K562 (cell line): ENCODE results near the gene C4BPB. TPM values are rescaled to one million over a fixed set of nuclear protein-coding genes. Genes with fewer than 3 reads are reported as not detected.

Experiments
- ATF1 ChIP-seq, 2 experiments: fragments of 450-650 bp in 1 of 2; IDR thresholded peaks; 2 replicates each; pipeline ENCODE4 v1.6.1; 2016; ENCODE audit warnings: missing compliant biosample characterization in 1 of 2, missing genetic modification characterization in 1 of 2
- C11orf30 ChIP-seq: fragments of 450-650 bp; IDR thresholded peaks from 2 replicates; pipeline ENCODE4 v1.6.1; 2016; ENCODE audit warnings: low read depth, mild to moderate bottlenecking
- CC2D1A ChIP-seq: fragments of 450-650 bp; IDR thresholded peaks from 2 replicates; pipeline ENCODE4 v1.6.1; 2017; ENCODE audit warnings: mild to moderate bottlenecking
- CTCF ChIP-seq, 3 experiments: IDR thresholded peaks in 2 of 3; conservative IDR thresholded peaks in 1 of 3; 2 replicates each; pipeline ENCODE4 v1.5.1; 2011 to 2012; ENCODE audit warnings: low read length in 3 of 3, mild to moderate bottlenecking in 3 of 3, control low read depth in 2 of 3, improper control_type of control experiment in 1 of 3, inconsistent platforms in 1 of 3, low read depth in 1 of 3, mixed read lengths in 1 of 3, moderate library complexity in 1 of 3; ENCODE audit not compliant: insufficient read depth in 2 of 3
- FIP1L1 ChIP-seq: fragments of 200-400 bp; formaldehyde crosslinking; IDR thresholded peaks from 2 replicates; pipeline ENCODE4 v1.6.1; 2018; ENCODE audit warnings: mild to moderate bottlenecking, low read depth, low read length; ENCODE audit not compliant: poor library complexity, severe bottlenecking
- FOXJ3 ChIP-seq: sonication (generic); formaldehyde crosslinking; IDR thresholded peaks from 2 replicates; pipeline ENCODE4 v1.4.0; 2020; ENCODE audit warnings: mild to moderate bottlenecking, missing genetic modification reagents
- HNRNPLL ChIP-seq: fragments of 200-400 bp; formaldehyde crosslinking; IDR thresholded peaks from 2 replicates; pipeline ENCODE4 v1.6.1; 2017; ENCODE audit warnings: low read length, low read depth, mild to moderate bottlenecking; ENCODE audit not compliant: poor library complexity, severe bottlenecking
- KDM2B ChIP-seq: fragments of 250-450 bp; sonication (Bioruptor Pico); IDR thresholded peaks from 2 replicates; pipeline ENCODE4 v1.8.0; 2021; ENCODE audit warnings: mild to moderate bottlenecking, moderate library complexity
- MED1 ChIP-seq: sonication (generic); formaldehyde crosslinking; IDR thresholded peaks from 2 replicates; pipeline ENCODE4 v1.8.1; 2023; ENCODE audit warnings: missing genetic modification reagents, borderline replicate concordance
- NFATC3 ChIP-seq: fragments of 450-650 bp; IDR thresholded peaks from 2 replicates; pipeline ENCODE4 v1.6.1; 2017; ENCODE audit warnings: mild to moderate bottlenecking
- SREBF1 ChIP-seq: fragments of 150-350 bp; IDR thresholded peaks from 2 replicates; pipeline ENCODE4 v1.6.1; 2014; ENCODE audit warnings: antibody characterized with exemption, low read depth, low read length, borderline replicate concordance
- TEAD1 ChIP-seq, 2 experiments: fragments of 450-650 bp in 1 of 2; sonication (generic) in 1 of 2; formaldehyde crosslinking; IDR thresholded peaks; 2 replicates each; pipeline versions ENCODE4 v1.4.0 to v1.8.0; 2020 to 2022; ENCODE audit warnings: mild to moderate bottlenecking in 2 of 2, missing genetic modification reagents in 1 of 2
- TGIF2 ChIP-seq: sonication (generic); formaldehyde crosslinking; IDR thresholded peaks from 2 replicates; pipeline ENCODE4 v1.8.1; 2022; ENCODE audit warnings: mild to moderate bottlenecking, missing genetic modification reagents, moderate library complexity
- ZBTB5 ChIP-seq: fragments of 450-650 bp; IDR thresholded peaks from 2 replicates; pipeline ENCODE4 v1.6.1; 2017; ENCODE audit warnings: antibody characterized with exemption
- ZMIZ1 ChIP-seq, 2 experiments: fragments of 150-350 bp in 1 of 2; IDR thresholded peaks; 2 replicates each; pipeline ENCODE4 v1.6.1; 2012 to 2016; ENCODE audit warnings: low read depth in 2 of 2, low read length in 2 of 2, mild to moderate bottlenecking in 1 of 2, moderate library complexity in 1 of 2
- ZNF253 ChIP-seq: fragments of 250-450 bp; sonication (Bioruptor Pico); conservative IDR thresholded peaks from 2 replicates; pipeline ENCODE4 v1.6.1; 2021; ENCODE audit warnings: mild to moderate bottlenecking
- ZNF263 ChIP-seq: sonication (generic); formaldehyde crosslinking; IDR thresholded peaks from 2 replicates; pipeline ENCODE4 v1.8.0; 2022; ENCODE audit warnings: mild to moderate bottlenecking, missing genetic modification reagents, borderline replicate concordance
- ZNF449 ChIP-seq: fragments of 250-450 bp; sonication (Bioruptor Pico); IDR thresholded peaks from 2 replicates; pipeline ENCODE4 v1.8.0; 2022; ENCODE audit warnings: moderate library complexity, mild to moderate bottlenecking, inconsistent platforms
- polyA plus RNA-seq, 8 experiments: library from polyadenylated mRNA; depleted of rRNA in 4 of 8; stranded (reverse) in 5 of 8; unstranded in 3 of 8; fragments of >200 nt; fragmentation: Nextera tagmentation in 2 of 8; fragmentation: Illumina TruSeq in 1 of 8; extraction: Ambion mirVana in 2 of 8; extraction: Trizol in 1 of 8; gene quantifications; 2 replicates each; pipeline versions ENCODE4 v1.2.1 to v1.2.3, GENCODE V29; 2011 to 2014; ENCODE audit warnings: inconsistent platforms in 1 of 8, missing spikeins in 1 of 8
- total RNA-seq, 7 experiments: library from RNA; depleted of rRNA in 6 of 7; stranded (reverse); fragments of >200 nt in 6 of 7; fragmentation: Illumina TruSeq in 2 of 7; extraction: Trizol in 2 of 7; gene quantifications; 2 replicates each; pipeline versions ENCODE4 v1.2.1 to v1.2.3, GENCODE V29; 2011 to 2021; ENCODE audit warnings: low replicate concordance in 1 of 7

The C4BPB gene
- total and polyA plus RNA-seq, 9 of the 15 experiments (the other 6 are each of a cell fraction or from before 2014, with no cell fraction given) = not detected

GRCh38 chr1:207040181-207040533 is 48.5 kb upstream of the C4BPB start (continued):
- TF ChIP-seq ZBTB5 (no peak), C11orf30 (peak; percentile 49), TGIF2 (CRISPR knock-in tag) (no peak), ZNF253 (CRISPR knock-in tag) (0 out of 2 replicates have a peak, but pooled peaks have one; percentile 16), NFATC3 (no peak), SREBF1 (no peak), ATF1 (CRISPR knock-in tag; IDR thresholded peaks at IDR 0.05) (no peak), ATF1 (tag; IDR thresholded peaks at IDR 0.05) (no peak), FOXJ3 (no peak), ZMIZ1 (IDR thresholded peaks at IDR 0.05; ENCODE audit: low read depth in 2 of 2, low read length in 2 of 2) (no peak), FIP1L1 (no peak), CTCF (IDR thresholded peaks at IDR 0.05 in 2 of 3, conservative IDR thresholded peaks at IDR 0.05 in 1 of 3; ENCODE audit: insufficient read depth in 2 of 3, low read depth in 1 of 3, low read length in 3 of 3) (no peak), MED1 (CRISPR knock-in tag) (no peak), HNRNPLL (no peak), ZNF263 (CRISPR knock-in tag) (no peak), ZNF449 (no peak), CC2D1A (no peak), KDM2B (CRISPR knock-in tag) (no peak), TEAD1 (CRISPR knock-in tag; IDR thresholded peaks at IDR 0.05) (no peak)
